ENCODE results near the gene SBK1. TPM values are rescaled to one million over a fixed set of nuclear protein-coding genes. Genes with fewer than 3 reads are reported as not detected.
A peak's percentile ranks its signal among the peaks of the same experiment; 100 is the strongest.
"Not testable (repeated sequence)": the region's sequence is repeated elsewhere in the genome, so short reads cannot be mapped to it uniquely, and the experiment has no call there.

SBK1 gene
- total RNA-seq, 1 experiment from 2014 or later, result 0.07 TPM

DNA sequence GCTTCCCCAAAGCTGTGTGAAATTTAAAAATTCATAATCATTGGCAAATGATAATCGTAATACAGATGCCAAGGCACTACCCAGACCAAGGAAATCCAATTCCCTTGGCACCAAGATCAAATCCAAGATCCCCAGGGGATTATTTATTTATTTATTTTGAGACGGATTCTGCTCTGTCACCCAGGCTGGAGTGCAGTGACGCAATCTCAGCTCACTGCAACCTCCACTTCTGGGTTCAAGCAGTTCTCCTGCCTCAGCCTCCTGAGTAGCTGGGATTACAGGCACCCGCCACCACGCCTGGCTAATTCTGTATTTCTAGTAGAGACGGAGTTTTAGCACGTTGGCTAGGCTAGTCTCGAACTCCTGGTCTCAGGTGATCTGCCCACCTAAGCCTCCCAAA is 43.4 kb downstream of the SBK1 start:
- DNase-seq (ENCODE audit: low read depth), result not testable (repeated sequence)

- peak; percentile 38 for DNase-seq (ENCODE audit: low read depth)
Observed at GRCh38 chr16:28336940-28337710, 44.8 kb downstream of the SBK1 start.

DNA sequence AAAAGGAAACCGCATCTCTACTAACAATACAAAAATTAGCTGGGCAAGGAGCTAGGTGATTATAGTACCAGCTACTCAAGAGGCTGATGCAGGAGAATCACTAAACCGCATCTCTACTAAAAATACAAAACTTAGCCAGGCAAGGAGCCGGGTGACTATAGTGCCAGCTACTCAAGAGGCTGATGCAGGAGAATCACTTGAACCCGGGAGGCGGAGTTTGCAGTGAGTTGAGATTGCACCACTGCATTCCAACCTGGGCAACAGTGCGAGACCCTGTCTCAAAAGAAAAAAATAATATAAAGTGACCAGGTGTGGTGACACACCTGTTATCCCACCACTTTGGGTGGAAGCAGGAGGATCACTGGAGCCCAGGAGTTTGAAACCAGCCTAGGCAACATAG is 45.9 kb downstream of the SBK1 start:
- not testable (repeated sequence) for DNase-seq (ENCODE audit: low read depth)

- not testable (repeated sequence) for DNase-seq (ENCODE audit: low read depth)
Observed at GRCh38 chr16:28362600-28362999, 70.3 kb downstream of the SBK1 start.

GRCh38 chr16:28363408-28363807 is 71.1 kb downstream of the SBK1 start, which contains the start of gene NPIPB6:
TSS of gene NPIPB6 (minus strand) at chr16:28363508. CDS start at chr16:28362822, 686 bp downstream.
- DNase-seq (ENCODE audit: low read depth), result not testable (repeated sequence)

DNA sequence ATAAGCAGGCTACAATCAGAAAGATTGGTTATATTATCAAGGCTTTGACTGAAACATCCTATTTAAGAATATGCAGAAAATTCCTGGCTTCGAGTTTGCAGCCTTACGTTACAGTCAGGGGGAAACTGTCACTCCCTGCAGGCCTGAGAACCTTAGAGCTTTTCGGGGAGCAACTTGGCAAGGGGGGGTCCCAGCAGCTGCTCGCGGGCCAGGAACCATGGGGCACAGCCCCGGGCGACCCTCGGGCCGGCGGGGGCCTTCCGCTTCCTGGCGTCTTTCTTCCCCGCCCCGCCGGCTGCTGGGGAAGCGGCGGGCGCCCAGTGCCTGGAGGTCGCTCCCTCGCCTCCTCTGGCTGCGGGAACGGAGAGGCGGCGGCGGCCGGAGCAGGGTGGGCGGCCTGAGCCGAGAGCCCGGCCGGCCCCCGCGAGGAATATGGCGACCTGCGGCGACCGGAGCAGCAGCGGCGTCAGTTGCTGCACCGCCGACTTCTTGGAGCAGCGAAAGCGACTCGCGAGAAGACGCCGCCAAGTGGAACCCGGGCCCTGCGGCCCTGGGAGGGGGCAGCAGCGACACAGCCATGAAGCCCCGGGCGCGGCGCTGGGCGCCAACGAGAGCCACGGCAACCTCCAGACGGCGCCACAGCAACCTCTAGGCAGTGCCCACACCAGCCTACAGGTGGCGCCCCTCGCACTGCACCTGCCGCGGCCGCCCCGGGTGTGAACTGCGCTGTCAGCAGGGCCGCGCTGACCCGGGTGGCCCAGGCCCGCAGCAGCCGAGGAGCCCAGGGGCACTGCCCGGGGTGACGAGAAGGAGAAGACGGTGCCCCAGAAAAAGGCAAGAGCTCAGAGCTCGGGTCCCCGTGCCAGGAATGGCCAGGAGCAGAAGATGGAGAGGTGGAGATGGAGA is 72.2 kb downstream of the SBK1 start:
- not testable (repeated sequence) for DNase-seq (ENCODE audit: low read depth)

DNA sequence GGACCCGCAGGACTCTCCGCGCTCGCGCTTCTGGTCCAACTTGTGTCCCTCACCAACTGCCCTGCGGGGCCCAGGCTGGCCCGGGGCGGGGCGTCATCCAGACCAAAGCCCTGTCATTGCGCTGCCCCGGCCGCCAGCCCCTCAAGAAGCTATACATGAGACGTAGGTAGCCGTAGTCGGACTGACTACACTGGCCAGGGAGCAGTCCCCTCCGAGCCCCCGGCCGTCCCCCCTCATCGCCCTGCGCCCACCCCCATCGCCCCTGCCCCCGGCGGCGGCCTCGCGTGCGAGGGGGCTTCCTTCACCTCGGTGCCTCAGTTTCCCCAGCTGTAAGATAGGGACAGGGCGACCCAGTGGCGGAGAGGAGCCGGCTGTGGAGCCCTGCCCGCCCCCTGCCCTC is 75.6 kb downstream of the SBK1 start:
- not testable (repeated sequence) for DNase-seq (ENCODE audit: low read depth)

Other genes starting within 250 kb of the SBK1 start
- gene GSG1L, start 228.8 kb upstream of the SBK1 start, total RNA-seq (2014; rRNA removed; shearing (Covaris generic)), result not detected in 2 replicates
- 83.6 and 175 TPM in 2 replicates for gene XPO6, start 80.6 kb upstream of the SBK1 start, total RNA-seq (2014; rRNA removed; shearing (Covaris generic))
- gene NPIPB6, start 71.0 kb downstream of the SBK1 start, total RNA-seq (2014; rRNA removed; shearing (Covaris generic)), result 0.07 and 0.42 TPM in 2 replicates
- 21.7 and 39.4 TPM in 2 replicates for gene EIF3CL, start 111.3 kb downstream of the SBK1 start, total RNA-seq (2014; rRNA removed; shearing (Covaris generic))
- not detected in 2 replicates for gene NPIPB7, start 179.8 kb downstream of the SBK1 start, total RNA-seq (2014; rRNA removed; shearing (Covaris generic))
- gene CLN3, start 199.5 kb downstream of the SBK1 start, total RNA-seq (2014; rRNA removed; shearing (Covaris generic)), result 19.5 and 21.3 TPM in 2 replicates
- gene APOBR, start 202.1 kb downstream of the SBK1 start, total RNA-seq (2014; rRNA removed; shearing (Covaris generic)), result not detected in 2 replicates
- not detected in 2 replicates for gene IL27, start 214.3 kb downstream of the SBK1 start, total RNA-seq (2014; rRNA removed; shearing (Covaris generic))
- gene NUPR1, start 246.4 kb downstream of the SBK1 start, total RNA-seq (2014; rRNA removed; shearing (Covaris generic)), result 1.1 and 3.5 TPM in 2 replicates

Measured in M059J (cell line).